Left kidney (tissue), 2 donors: ENCODE results near the gene VANGL2. TPM values are rescaled to one million over a fixed set of nuclear protein-coding genes. Genes with fewer than 3 reads are reported as not detected.

ENCODE experiments used
- DNase-seq: peaks from one replicate; pipeline ENCODE4 v3.0.0-alpha.2; 2013
- polyA plus RNA-seq: library from polyadenylated mRNA; unstranded; fragments of 120-200 nt; gene quantifications from one replicate; pipeline ENCODE4 v1.2.1, GENCODE V29; 2013; ENCODE audit not compliant: insufficient read length

Gene VANGL2
- polyA plus RNA-seq, 1 donor: 39.3 TPM

- no peak for DNase-seq
Measured at GRCh38 chr1:160403244-160403643, 2.9 kb downstream of the VANGL2 start.

GRCh38 chr1:160404094-160404493 is 3.7 kb downstream of the VANGL2 start:
- no peak for DNase-seq

- DNase-seq: no peak
Measured at GRCh38 chr1:160405331-160405877, 5.0 kb downstream of the VANGL2 start.

- no peak for DNase-seq
Measured at GRCh38 chr1:160406131-160406968, 6.0 kb downstream of the VANGL2 start.

GRCh38 chr1:160407839-160408801 is 7.8 kb downstream of the VANGL2 start:
- no peak for DNase-seq

GRCh38 chr1:160408864-160409263 is 8.5 kb downstream of the VANGL2 start:
- DNase-seq: no peak

GRCh38 chr1:160409486-160409885 is 9.1 kb downstream of the VANGL2 start:
- no peak for DNase-seq

- peak; percentile 60 for DNase-seq
Measured at GRCh38 chr1:160410406-160411005, 10.1 kb downstream of the VANGL2 start.

GRCh38 chr1:160411271-160412027 is 11.1 kb downstream of the VANGL2 start:
- DNase-seq: no peak

- DNase-seq: no peak
Measured at GRCh38 chr1:160412028-160412362, 11.6 kb downstream of the VANGL2 start.

GRCh38 chr1:160413716-160414115 is 13.4 kb downstream of the VANGL2 start:
- DNase-seq: no peak

- no peak for DNase-seq
Measured at GRCh38 chr1:160414881-160415280, 14.5 kb downstream of the VANGL2 start.

GRCh38 chr1:160415696-160416290 is 15.4 kb downstream of the VANGL2 start:
- DNase-seq: no peak

- DNase-seq: no peak
Measured at GRCh38 chr1:160416369-160416768, 16.0 kb downstream of the VANGL2 start.

GRCh38 chr1:160418483-160418882 is 18.1 kb downstream of the VANGL2 start:
- no peak for DNase-seq

GRCh38 chr1:160419150-160419837 is 18.9 kb downstream of the VANGL2 start:
- no peak for DNase-seq

GRCh38 chr1:160419838-160420169 is 19.4 kb downstream of the VANGL2 start:
- no peak for DNase-seq

- DNase-seq: no peak
Measured at GRCh38 chr1:160420881-160421842, 20.8 kb downstream of the VANGL2 start.

- no peak for DNase-seq
Measured at GRCh38 chr1:160421881-160422280, 21.5 kb downstream of the VANGL2 start.
